T-helper 17 cell (primary cell): ENCODE measurements around the gene CACNA2D2. TPM values are rescaled to one million over a fixed set of nuclear protein-coding genes. Genes with fewer than 3 reads are reported as not detected.

Source experiments
- ATAC-seq: fragments of 150-1000 bp; cut with Tn5 transposase; 2 replicates; pipeline ENCODE4 v1.10.0; 2021; ENCODE audit warnings: mild to moderate bottlenecking, moderate library complexity
- DNase-seq, 3 donors: peaks; one replicate each; pipeline versions ENCODE4 v3.0.0 to v3.0.0-alpha.2; 2020 to 2021
- H3K9me3 ChIP-seq: one replicate; pipeline ENCODE4 v1.7.0; 2013; ENCODE audit warnings: low read length, mild to moderate bottlenecking; ENCODE audit not compliant: control insufficient read depth, poor library complexity, severe bottlenecking
- H3K27ac Mint-ChIP-seq: one replicate; pipeline ENCODE4 v1.8.0; 2022; ENCODE audit warnings: mild to moderate bottlenecking, moderate library complexity, mixed read lengths
- H3K27me3 Mint-ChIP-seq: one replicate; pipeline ENCODE4 v1.8.0; 2022; ENCODE audit warnings: mixed read lengths
- H3K36me3 Mint-ChIP-seq: one replicate; pipeline ENCODE4 v1.8.0; 2022; ENCODE audit warnings: low read depth, mixed read lengths
- H3K4me1 Mint-ChIP-seq: one replicate; pipeline ENCODE4 v1.8.0; 2022; ENCODE audit warnings: mild to moderate bottlenecking, mixed read lengths
- H3K4me3 Mint-ChIP-seq: one replicate; pipeline ENCODE4 v1.8.0; 2022; ENCODE audit warnings: mild to moderate bottlenecking, moderate library complexity, mixed read lengths
- total RNA-seq, 4 donors: library from RNA in 2 of 4; stranded (reverse) in 2 of 4; gene quantifications; one replicate each; pipeline ENCODE4 v1.2.3 and lab custom pipeline; 2022 to 2026

The CACNA2D2 gene
- total RNA-seq, 2 donors from 2014 or later: 2.2 to 3.5 TPM

DNA sequence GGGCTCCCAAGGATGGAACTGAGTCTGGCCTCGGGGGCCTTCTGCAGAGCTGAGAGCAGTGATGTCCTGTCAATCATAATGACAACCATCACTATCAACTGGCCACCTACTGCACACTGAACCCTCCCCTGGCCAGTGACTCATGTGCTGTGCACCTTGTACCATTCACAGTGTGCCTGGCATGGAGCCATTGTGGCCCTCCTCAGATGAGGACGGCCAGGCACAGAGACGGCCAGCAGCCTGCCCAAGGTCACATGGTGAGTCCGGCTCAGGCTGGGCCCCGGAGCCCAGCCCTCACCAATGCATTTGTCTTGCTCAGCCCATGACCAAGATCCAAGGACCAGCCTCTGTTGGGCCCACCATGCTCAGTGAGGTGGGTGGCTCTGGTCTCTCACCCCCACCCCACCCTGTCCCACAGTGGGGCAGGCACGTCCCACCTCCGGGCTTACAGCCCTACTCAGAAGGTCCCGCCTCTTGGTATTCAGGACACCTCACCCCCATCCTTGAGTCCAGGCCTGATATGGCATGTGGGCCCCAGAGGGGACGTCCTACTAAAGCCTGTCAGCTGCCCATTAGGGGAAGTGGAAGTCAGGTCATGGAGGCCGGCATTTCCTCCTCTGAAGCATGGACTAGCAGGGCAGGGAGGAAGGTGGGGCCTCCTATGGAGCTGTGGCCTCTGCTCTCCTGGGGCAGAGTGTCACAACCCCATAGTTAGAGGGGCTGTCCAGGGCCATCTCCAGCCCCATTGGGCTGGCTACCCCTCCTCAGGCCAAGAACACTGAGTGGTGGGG lies 108.2 kb downstream of the CACNA2D2 start:
- no peaks in the 10 kb centered on the region for H3K36me3 Mint-ChIP-seq
- DNase-seq (no peak), ATAC-seq (no peak)
- no peak overlapping the region for H3K4me3 Mint-ChIP-seq
- H3K9me3 ChIP-seq: no peaks in the 10 kb centered on the region
- no peaks in the 10 kb centered on the region for H3K27me3 Mint-ChIP-seq
- H3K27ac Mint-ChIP-seq: peak overlapping the region; percentile 34
- no peaks in the 10 kb centered on the region for H3K4me1 Mint-ChIP-seq

DNA sequence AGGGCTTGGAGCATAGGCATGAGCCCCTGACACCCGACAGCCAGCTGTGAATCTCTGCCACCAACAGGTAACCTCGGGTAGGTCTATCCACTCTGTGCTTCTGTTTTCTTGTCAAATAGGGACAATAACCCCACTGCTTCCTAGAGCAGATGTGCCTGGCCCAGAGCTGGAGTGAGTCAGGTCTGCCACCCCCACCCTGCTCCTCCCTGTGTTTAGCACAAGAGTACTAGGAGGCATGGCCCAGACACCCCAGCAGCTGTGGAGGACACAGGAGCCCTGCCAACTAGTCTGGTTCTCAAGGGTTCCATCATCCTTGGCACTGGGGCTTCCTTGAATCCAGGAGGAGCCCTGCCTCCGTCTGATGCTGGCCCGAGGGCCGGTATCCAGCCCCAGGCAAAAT lies 110.4 kb downstream of the CACNA2D2 start:
- no peak for DNase-seq
- no peak overlapping the region for H3K4me3 Mint-ChIP-seq

DNA sequence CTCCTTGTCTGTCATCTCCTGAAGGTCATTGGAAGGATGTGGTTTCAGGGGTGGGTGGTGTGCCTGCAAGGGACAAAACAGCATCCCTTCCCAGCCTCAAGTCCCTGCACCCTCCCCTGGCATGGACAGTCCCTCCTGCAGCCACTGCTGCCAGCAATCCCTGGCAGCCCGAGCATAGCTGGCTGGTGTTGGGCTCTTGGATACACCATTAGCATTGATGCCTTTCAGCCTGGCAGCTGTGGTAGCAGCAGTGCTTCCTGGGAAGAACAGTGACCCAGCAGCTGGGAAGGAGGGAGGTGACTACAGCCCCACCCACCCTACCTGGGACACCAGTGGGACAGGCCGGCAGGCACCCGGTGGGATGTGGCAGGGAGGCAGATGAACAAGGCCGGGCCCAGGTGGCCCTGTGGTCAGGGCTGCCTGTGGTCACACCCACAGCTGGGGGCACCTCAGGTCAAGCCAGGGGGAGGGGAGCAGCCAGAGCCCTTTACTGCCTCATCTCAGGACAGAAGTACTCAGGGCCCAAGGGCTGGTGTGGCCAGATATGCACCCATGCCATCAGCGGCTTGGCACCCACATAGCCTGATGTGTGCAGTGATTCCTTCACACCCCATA lies 111.2 kb downstream of the CACNA2D2 start:
- ATAC-seq (no peak), DNase-seq (no peak)
- Mint-ChIP-seq H3K27me3 (no peaks in the 10 kb centered on the region), H3K4me3 (no peak overlapping the region), H3K27ac (no peak overlapping the region), H3K4me1 (no peaks in the 10 kb centered on the region), H3K36me3 (no peaks in the 10 kb centered on the region)
- no peaks in the 10 kb centered on the region for H3K9me3 ChIP-seq

More for the DNA sequence above, 110.4 kb downstream of the CACNA2D2 start:
- no peaks in the 10 kb centered on the region for H3K36me3 Mint-ChIP-seq
- H3K27ac Mint-ChIP-seq: no peak overlapping the region
- no peak for ATAC-seq
- no peaks in the 10 kb centered on the region for H3K9me3 ChIP-seq
- no peaks in the 10 kb centered on the region for H3K27me3 Mint-ChIP-seq
- H3K4me1 Mint-ChIP-seq: no peaks in the 10 kb centered on the region

DNA sequence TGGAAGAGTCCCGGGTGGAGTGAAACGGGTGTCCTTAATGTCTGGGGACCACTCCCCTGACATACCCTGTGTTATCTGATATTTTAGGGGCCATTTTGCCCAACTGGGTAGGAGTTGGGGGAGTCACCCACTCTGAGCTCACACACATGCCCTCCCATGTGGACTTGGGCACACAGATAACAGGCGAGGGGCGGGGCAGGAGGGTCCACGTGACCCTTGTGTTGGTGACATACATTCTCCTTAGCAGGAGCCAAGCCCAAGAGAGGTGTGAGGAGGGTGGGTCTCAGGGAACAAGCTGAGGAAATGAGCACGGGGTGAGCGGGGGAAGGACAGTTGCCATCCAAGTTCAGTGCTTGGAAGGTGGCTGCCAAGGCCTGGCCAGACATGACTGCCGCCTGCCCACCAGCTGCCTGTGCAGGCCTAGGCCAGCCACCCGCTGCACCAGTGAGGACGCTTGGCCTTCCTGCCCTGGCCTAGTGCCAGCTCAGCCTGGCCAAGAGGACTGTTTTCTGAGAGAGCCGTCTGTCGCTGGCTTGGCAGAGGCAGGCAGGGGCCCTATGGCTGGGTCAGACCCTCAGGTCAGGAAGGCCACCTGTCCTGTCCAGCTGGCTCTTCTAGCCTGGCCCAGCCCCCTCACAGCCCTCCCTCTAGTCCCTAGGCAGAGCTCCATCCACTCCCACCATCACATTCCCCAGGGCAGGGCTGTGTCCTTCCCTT lies 112.8 kb downstream of the CACNA2D2 start:
- no peaks in the 10 kb centered on the region for H3K4me1 Mint-ChIP-seq
- no peaks in the 10 kb centered on the region for H3K9me3 ChIP-seq
- ATAC-seq: no peak
- no peak overlapping the region for H3K27ac Mint-ChIP-seq
- H3K4me3 Mint-ChIP-seq: no peak overlapping the region
- no peak for DNase-seq
- H3K27me3 Mint-ChIP-seq: no peaks in the 10 kb centered on the region
- no peaks in the 10 kb centered on the region for H3K36me3 Mint-ChIP-seq

DNA sequence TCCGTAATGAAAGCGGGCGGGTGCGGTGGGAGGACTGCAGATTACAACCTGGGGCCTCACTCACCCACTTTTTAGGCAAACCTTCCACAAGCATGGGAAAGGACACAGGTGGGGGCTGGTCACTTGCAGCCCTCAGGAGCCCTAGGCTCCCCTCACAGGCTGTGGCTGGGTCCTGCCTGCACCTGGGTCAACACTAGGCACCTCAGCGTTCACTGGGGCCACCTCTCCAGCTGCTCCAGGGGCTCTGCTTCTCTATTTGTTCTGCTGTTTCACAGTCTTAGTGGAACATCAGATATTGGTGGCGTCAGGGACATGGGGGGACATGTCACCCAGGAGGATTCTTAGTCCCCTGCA lies 114.0 kb downstream of the CACNA2D2 start:
- no peak overlapping the region for H3K27ac Mint-ChIP-seq
- no peaks in the 10 kb centered on the region for H3K27me3 Mint-ChIP-seq
- H3K4me1 Mint-ChIP-seq: no peaks in the 10 kb centered on the region
- no peaks in the 10 kb centered on the region for H3K9me3 ChIP-seq
- no peak for DNase-seq
- no peak for ATAC-seq
- no peak overlapping the region for H3K4me3 Mint-ChIP-seq
- no peaks in the 10 kb centered on the region for H3K36me3 Mint-ChIP-seq

DNA sequence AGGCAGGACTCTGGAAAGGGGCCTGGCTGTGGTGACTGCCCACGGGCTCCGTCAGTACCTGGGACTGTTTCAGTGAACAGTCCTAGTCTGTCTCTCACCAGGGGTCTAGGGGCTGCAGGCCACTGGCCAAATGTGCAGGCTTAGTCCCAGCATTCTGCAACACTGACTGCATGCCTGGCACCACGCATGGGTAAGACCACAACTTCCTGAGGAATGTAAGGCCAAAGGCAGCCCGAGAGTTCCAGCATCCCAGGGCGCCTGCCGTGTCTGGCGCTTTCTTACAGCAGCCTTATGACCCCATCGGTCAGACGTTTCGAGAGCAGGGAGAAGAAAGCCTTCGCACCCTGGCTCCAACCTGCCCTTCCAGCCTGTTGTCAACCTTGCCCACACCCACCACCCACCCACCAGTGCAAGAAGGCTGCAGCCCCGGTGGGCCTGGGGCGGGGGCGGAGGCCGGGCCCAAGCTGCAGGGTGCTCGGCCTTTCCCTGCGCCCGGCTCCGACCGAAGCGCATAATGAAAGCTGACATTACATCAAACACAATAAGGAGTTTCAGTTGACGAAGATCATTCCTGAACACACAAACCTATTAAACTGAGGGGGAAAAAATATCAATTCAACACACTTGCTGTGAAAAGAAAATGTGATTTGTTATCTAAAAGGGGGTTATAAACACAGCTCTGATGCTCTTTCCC lies 114.6 kb downstream of the CACNA2D2 start:
- Mint-ChIP-seq H3K27me3 (no peaks in the 10 kb centered on the region), H3K27ac (no peak overlapping the region), H3K4me1 (no peaks in the 10 kb centered on the region), H3K36me3 (no peaks in the 10 kb centered on the region), H3K4me3 (no peak overlapping the region)
- H3K9me3 ChIP-seq: no peaks in the 10 kb centered on the region
- ATAC-seq (no peak), DNase-seq (no peak)

DNA sequence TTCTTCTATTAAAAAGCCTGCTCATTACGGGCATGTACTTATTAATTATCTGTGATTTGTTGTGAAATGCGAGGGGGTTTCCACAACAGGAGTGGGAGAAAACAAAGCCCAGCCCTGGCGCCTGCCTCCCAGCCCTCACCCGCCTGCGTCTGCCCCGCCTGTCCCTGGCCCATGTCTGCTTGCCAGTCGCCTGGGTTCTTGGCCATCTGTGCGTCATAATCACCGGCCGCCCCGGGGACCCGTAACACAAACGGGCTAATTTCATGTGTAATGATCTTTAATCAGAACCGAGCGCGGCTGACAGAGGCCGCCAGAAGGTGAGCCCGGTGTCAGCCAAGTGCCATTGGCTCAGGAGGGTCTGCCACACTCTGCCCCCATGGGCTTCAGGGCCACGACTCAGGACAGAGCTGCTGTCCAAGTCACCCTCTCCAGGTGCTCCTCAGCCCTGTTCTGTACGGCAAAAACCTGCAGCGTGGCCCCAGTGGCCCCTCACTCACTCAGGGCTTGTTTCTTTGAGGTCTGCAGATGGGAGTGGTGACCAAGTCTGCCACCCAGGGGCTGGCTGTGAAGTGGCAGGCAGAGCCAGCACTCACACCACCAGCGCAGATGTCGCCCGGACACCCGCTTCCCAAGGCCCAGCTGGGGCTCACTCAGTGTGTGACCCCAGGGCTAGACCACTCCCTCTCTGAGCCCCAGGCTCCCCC lies 115.3 kb downstream of the CACNA2D2 start:
- no peak for DNase-seq
- H3K9me3 ChIP-seq: no peaks in the 10 kb centered on the region
- no peaks in the 10 kb centered on the region for H3K36me3 Mint-ChIP-seq
- no peak overlapping the region for H3K4me3 Mint-ChIP-seq
- H3K27me3 Mint-ChIP-seq: no peaks in the 10 kb centered on the region
- H3K27ac Mint-ChIP-seq: no peak overlapping the region
- ATAC-seq: no peak
- H3K4me1 Mint-ChIP-seq: no peaks in the 10 kb centered on the region

DNA sequence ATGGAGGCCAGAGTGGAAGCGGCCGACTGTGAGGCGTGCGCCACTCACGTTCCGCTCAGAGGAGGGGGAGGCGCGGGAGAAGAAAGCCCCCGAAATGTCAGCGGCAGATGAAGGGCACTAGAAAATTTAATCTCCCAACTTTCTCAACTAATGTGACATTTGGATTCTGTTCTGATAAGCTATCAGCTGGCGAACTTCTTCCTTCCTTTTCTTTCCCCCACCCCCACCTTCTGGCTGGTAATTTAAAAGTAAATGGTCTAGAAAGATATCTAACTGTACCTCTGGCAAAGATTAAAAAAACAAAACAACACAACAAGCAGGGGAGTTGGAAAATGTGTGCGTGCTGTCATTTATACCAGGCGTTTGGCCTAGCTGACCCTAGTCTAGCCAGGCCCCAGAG lies 117.7 kb downstream of the CACNA2D2 start:
- DNase-seq (no peak), ATAC-seq (no peak)
- Mint-ChIP-seq H3K4me1 (no peaks in the 10 kb centered on the region), H3K27ac (peak overlapping the region; percentile 11), H3K27me3 (no peaks in the 10 kb centered on the region), H3K4me3 (no peak overlapping the region), H3K36me3 (no peaks in the 10 kb centered on the region)
- H3K9me3 ChIP-seq: no peaks in the 10 kb centered on the region

DNA sequence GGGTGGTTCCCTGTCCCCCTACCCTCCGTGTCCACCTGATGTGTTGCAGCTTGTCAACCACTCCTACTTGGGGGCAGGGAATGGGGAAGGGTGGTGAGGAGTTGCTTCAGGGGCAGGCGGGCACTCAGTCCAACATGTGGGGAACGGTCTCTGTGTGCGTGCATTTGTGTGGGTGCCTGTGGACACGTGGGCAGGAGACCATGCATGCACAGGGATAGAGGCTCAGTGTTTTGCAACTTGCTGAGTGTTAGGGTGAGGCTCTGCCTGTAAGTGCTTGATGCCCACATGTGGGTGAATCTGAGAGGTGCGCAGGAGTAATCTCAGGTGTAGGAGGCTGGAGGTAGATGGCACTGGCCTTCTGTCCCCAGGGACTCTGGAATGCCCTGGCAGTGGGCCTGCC lies 119.7 kb downstream of the CACNA2D2 start:
- no peaks in the 10 kb centered on the region for H3K4me1 Mint-ChIP-seq
- H3K27ac Mint-ChIP-seq: no peak overlapping the region
- H3K9me3 ChIP-seq: no peaks in the 10 kb centered on the region
- ATAC-seq (no peak), DNase-seq (no peak)
- no peak overlapping the region for H3K4me3 Mint-ChIP-seq
- H3K27me3 Mint-ChIP-seq: no peaks in the 10 kb centered on the region
- H3K36me3 Mint-ChIP-seq: no peaks in the 10 kb centered on the region

DNA sequence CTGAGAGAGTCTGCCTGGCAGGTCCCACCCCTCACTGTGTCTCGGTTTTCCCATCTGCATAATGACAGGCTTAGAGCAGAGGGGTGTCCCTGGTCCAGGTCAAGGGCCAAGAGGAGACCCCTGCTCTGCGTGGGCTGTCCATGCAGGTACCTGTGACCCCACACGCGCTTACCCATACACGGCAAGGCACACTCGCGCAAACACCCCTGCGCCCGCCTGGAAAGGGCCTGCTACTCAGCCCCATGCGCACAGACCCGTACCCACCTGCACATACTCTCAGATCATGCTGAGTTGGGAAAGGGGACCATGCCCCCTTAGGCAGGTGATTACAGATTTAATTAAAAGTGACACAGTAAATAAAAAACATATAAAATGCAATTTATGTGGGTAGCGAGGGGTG lies 120.7 kb downstream of the CACNA2D2 start:
- ATAC-seq: no peak
- no peak overlapping the region for H3K4me3 Mint-ChIP-seq
- no peaks in the 10 kb centered on the region for H3K36me3 Mint-ChIP-seq
- H3K9me3 ChIP-seq: no peaks in the 10 kb centered on the region
- no peak for DNase-seq
- H3K27me3 Mint-ChIP-seq: no peaks in the 10 kb centered on the region
- no peak overlapping the region for H3K27ac Mint-ChIP-seq
- H3K4me1 Mint-ChIP-seq: no peaks in the 10 kb centered on the region

DNA sequence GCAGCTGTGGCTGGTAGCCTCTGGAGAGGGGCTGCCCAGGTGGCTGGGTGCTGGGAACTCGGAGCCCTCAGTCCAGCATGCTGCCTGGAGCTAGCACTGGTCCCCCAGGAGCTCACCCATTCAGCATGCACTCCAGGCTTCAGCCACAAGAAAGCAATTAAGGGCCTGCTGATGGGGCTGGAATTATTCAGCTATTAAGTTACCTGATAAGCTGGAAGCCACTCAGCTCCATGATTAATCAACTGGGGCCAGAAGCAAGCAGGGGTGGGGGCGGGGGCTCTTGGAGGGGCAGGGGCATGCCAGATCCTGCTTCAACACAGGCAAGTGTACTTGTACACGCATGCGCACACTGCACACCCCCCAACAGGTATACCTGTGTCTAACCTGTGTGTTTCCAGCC lies 122.1 kb downstream of the CACNA2D2 start:
- ATAC-seq: no peak
- H3K27me3 Mint-ChIP-seq: no peaks in the 10 kb centered on the region
- no peaks in the 10 kb centered on the region for H3K36me3 Mint-ChIP-seq
- DNase-seq: no peak
- H3K9me3 ChIP-seq: no peaks in the 10 kb centered on the region
- H3K27ac Mint-ChIP-seq: no peak overlapping the region
- no peak overlapping the region for H3K4me3 Mint-ChIP-seq
- H3K4me1 Mint-ChIP-seq: no peaks in the 10 kb centered on the region

DNA sequence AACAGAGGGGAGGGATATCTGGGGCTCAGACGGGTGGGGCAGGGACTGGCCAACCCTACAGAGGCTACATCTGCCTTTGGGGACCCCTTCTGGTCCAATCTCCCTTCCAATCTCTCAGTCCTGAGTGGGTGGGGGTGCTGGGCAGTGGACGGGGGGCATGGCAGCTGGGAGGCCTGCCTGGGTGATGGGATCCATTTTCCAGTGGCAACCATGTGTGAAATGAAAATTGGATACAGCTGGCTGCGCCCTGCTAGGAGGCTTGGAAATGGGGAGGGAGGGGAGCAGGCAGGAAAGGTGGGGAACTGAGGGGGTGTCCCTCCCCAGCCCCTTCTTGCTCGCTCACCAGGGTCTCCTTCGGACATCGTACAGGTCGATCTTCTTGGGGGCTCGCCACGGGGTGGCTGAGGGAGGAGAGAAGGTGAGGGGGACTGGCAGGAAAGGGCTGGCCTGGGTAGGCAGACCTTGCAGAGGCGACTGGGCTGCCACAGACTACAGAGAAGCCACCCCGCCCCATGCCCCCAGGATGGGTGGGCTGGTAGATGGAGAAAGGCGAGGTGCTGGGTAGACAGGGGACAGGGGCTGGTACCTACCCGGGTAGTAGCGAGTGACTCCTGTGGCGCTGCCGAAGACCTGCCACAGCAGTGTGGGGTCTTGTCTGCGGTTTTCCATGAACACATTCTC lies 122.9 kb downstream of the CACNA2D2 start:
- Mint-ChIP-seq H3K4me3 (no peak overlapping the region), H3K27me3 (no peaks in the 10 kb centered on the region), H3K36me3 (no peaks in the 10 kb centered on the region), H3K27ac (no peak overlapping the region), H3K4me1 (no peaks in the 10 kb centered on the region)
- H3K9me3 ChIP-seq: no peaks in the 10 kb centered on the region
- DNase-seq (no peak), ATAC-seq (no peak)
